ENCODE measurements around the gene LACC1.

LACC1 gene

GRCh38 chr13:43880214-43880855 lies 631 bp downstream of the LACC1 start:
- DNase-seq (ENCODE audit: low spot score), result no peak
- in situ Hi-C loops (cut with MboI; ENCODE audit: low sequenced_read_pairs, unreplicated experiment), result no loop called here
- TF ChIP-seq, protein P1, sequence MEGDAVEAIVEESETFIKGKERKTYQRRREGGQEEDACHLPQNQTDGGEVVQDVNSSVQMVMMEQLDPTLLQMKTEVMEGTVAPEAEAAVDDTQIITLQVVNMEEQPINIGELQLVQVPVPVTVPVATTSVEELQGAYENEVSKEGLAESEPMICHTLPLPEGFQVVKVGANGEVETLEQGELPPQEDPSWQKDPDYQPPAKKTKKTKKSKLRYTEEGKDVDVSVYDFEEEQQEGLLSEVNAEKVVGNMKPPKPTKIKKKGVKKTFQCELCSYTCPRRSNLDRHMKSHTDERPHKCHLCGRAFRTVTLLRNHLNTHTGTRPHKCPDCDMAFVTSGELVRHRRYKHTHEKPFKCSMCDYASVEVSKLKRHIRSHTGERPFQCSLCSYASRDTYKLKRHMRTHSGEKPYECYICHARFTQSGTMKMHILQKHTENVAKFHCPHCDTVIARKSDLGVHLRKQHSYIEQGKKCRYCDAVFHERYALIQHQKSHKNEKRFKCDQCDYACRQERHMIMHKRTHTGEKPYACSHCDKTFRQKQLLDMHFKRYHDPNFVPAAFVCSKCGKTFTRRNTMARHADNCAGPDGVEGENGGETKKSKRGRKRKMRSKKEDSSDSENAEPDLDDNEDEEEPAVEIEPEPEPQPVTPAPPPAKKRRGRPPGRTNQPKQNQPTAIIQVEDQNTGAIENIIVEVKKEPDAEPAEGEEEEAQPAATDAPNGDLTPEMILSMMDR (IDR thresholded peaks at IDR 0.05; ENCODE audit: borderline replicate concordance, control extremely low read depth, extremely low read depth, insufficient read depth, missing control alignments), result no peak

GRCh38 chr13:43880926-43881325 lies 1.2 kb downstream of the LACC1 start:
- in situ Hi-C loops (cut with MboI; ENCODE audit: low sequenced_read_pairs, unreplicated experiment), result no loop called here
- TF ChIP-seq, protein P1 (IDR thresholded peaks at IDR 0.05; ENCODE audit: borderline replicate concordance, control extremely low read depth, extremely low read depth, insufficient read depth, missing control alignments), result no peak
- DNase-seq (ENCODE audit: low spot score), result no peak

GRCh38 chr13:43881580-43881979 lies 1.9 kb downstream of the LACC1 start:
- in situ Hi-C loops (cut with MboI; ENCODE audit: low sequenced_read_pairs, unreplicated experiment), result no loop called here
- no peak for DNase-seq (ENCODE audit: low spot score)
- TF ChIP-seq, protein P1 (IDR thresholded peaks at IDR 0.05; ENCODE audit: borderline replicate concordance, control extremely low read depth, extremely low read depth, insufficient read depth, missing control alignments), result no peak

GRCh38 chr13:43883631-43884030 lies 3.9 kb downstream of the LACC1 start:
- no peak for DNase-seq (ENCODE audit: low spot score)
- TF ChIP-seq, protein P1 (IDR thresholded peaks at IDR 0.05; ENCODE audit: borderline replicate concordance, control extremely low read depth, extremely low read depth, insufficient read depth, missing control alignments), result no peak
- in situ Hi-C loops (cut with MboI; ENCODE audit: low sequenced_read_pairs, unreplicated experiment), result no loop called here

DNA sequence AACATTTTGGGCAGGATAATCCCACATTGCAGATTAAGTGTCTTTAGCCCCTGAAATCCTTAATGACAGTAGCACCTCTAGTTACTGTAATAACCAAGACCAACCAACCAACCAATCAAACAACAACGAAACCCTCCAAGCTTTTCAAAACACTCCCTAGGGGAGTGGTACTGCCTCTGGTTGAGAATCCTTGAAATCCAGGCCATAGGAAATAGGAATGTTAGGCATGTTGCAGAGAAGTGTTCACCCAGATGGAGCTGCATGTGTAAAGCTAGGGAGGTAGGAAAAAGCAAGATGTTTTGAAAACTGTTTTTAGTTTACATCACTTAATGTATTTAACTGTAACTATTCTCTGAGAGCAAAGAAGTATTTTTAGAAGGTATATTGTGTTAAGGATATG lies 4.5 kb downstream of the LACC1 start:
- in situ Hi-C loops (cut with MboI; ENCODE audit: low sequenced_read_pairs, unreplicated experiment), result no loop called here
- no peak for DNase-seq (ENCODE audit: low spot score)
- TF ChIP-seq, protein P1 (IDR thresholded peaks at IDR 0.05; ENCODE audit: borderline replicate concordance, control extremely low read depth, extremely low read depth, insufficient read depth, missing control alignments), result no peak

- in situ Hi-C loops (cut with MboI; ENCODE audit: low sequenced_read_pairs, unreplicated experiment), result no loop called here
- DNase-seq (ENCODE audit: low spot score), result no peak
- TF ChIP-seq, protein P1 (IDR thresholded peaks at IDR 0.05; ENCODE audit: borderline replicate concordance, control extremely low read depth, extremely low read depth, insufficient read depth, missing control alignments), result no peak
Measured at GRCh38 chr13:43894438-43894837, 14.7 kb downstream of the LACC1 start.
